IPS-NIHi11 (cell line): ENCODE results near the gene DAZL.
"Not testable (repeated sequence)": the region's sequence is repeated elsewhere in the genome, so short reads cannot be mapped to it uniquely, and the experiment has no call there.

Experiments
- DNase-seq: peaks from one replicate; pipeline ENCODE4 v3.0.0; 2012; ENCODE audit warnings: mixed read lengths, low spot score

The DAZL gene, protein sequence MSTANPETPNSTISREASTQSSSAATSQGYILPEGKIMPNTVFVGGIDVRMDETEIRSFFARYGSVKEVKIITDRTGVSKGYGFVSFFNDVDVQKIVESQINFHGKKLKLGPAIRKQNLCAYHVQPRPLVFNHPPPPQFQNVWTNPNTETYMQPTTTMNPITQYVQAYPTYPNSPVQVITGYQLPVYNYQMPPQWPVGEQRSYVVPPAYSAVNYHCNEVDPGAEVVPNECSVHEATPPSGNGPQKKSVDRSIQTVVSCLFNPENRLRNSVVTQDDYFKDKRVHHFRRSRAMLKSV

DNA sequence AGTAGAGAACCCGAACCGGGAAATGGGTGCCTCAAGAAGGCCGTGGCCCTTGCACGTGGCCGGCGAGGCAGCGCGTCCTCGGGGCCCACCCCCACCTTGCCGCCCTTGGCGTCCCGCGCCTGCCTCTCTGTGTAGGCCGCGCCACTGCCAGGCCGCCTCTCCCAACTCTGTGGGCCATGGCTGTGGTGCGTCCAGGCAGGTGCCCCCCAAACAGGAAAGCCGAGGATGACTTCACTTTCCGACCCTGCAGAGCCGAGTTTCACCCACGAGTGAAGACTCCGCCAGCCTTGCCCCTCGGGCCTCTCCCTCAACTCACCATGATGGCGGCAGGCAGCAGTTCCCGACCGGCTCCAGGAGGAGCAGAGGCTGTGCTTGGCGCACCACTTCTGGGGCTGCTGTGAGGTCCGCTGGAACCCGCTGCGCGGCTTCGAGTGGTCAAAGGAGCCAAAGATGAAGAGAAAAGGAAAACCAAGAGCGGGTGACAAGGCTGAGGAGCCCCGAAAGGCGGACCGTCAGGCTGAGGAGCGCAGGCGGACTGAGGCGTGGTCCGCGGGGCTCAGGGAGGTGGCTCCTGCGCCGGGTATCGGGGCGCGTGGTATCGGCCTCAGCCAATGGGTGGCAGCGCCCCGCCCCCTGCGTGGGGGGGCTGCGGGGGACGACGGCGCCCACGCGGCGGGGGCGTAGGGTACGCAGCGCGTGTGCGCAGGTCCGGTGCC lies at the start of gene DAZL:
Gene DAZL, minus strand, starts transcription at position 537 of the 716 bp plus-strand sequence. Its CDS starts 218 bp downstream, at position 319.
- DNase-seq, result no peak

DNA sequence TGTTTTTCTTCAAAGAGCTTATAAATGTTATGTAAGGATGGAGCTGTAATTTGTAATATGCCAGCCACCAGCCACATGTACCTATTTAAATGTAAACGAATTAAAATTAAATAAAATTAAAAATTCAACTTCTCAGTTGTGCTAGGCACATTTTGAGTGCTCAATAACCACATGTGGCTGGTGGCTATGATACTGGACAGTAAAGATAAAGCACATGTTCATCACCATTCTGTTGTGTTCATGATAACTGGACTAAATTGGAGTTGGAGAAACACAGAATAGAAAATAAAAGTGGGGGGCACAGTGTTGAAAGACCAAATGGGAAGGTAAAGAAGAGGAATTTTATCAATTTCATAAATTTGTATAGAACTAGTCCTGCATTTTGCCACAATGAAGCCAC lies 49.8 kb upstream of the DAZL start:
- no peak for DNase-seq

DNA sequence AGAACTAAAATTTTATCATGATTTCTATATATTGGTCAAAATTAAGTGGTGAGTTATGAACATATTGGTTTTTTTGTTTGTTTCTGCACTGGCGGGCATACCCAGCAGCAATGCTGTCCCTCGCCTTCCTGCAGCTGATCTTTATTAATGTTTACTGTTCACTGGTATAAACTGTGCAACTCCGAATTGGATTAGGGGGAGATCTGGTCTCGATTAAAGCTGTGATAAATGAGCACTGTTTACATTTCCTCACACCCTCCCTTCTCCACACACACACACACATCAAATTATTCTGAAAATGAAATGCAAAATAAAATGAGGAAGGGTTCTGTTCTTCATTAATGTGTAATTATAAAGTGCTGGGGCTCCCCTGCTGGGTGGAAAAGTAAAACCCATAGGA lies 48.5 kb upstream of the DAZL start:
- DNase-seq, result no peak

DNA sequence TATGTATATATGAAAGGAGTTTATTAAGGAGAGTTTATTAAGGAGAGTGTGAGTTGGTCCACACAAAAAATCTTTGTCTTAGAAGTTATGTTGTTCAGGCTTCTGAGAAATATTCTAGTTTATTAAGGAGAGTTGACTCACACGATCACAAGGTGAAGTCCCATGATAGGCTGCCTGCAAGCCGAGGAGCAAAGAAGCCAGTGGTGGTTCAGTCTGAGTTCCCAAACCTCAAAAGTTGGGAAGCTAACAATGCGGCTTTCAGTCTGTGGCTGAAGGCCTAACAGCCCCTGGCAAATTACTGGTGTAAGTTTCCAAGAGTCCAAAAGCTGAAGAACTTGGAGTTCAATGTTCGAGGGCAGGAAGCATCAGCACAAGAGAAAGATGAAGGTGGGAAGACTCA lies 42.4 kb upstream of the DAZL start:
- DNase-seq, result no peak

DNA sequence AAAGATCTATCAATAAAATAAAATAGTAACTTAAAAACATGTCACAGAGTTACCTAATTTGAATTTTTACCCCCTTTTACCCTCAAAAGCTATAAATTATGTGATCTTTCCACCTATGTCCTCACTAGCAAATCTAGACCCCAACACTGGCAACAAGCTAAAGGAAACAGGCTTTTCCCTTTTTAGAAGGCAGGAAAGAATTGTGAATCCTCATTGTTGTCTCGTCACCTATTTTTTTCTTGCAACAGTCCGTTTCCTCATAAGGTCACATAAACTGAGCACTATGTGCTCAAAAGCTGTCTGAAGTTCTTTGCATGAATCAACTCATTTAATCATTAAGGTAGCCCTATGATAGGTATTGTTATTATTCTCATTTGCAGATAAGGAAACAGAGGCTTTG lies 34.6 kb upstream of the DAZL start:
- DNase-seq, result no peak

DNA sequence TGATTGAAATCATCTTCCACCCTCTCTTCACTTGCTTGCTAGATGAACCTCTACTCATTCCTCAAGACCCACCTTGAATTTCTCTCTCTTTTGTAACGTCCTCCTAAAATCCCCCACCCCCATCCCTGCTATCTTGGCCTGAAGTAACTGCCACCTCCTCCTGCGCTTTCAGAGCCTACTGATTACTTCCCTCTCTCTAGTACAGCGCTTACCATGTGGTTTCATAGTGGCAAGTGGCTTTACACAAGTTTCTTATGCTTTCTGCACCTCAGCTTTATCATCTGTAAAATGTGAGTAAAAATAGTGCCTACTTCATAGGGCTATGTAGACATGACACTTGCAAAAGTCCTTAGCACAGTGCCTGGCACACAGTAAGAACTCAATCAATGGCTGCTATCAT lies 28.7 kb upstream of the DAZL start:
- DNase-seq, result no peak

DNA sequence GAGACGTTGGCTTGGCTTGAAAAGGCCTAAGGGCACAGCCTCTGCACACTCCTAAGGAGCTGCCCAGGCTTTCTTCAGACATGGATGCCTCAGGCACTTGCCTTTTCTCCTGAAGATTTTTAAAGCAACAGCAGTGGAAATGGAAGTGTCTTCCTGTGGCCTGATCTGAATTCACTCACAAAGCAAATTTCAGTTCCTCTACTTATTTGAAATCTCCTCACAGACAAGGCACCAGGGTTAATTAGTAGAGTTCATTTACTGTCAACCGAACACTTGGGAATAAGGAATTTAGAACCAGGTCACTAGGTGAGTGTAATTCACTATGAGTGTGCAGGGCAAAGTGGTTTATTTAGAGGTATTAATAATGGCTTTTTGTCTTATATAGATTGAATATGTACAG lies 27.2 kb upstream of the DAZL start:
- DNase-seq, result no peak

DNA sequence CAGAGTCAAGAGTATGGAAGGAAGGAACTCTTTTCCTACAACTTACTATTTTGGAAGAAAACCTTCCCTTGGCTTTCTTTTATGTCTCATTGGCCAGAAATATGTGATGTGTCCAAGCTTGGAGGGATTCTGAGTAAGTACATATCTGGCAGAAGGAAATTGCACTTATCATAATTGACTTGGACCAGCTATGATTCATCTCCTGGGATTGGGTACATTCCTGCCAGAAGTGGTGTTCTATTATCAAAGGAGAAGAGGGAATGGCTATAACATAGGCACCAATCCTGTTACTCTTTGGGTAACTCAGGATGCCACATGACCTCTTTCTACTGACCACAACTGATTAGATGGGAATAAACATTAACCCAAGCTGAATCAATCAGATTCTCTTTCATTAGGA lies 13.5 kb upstream of the DAZL start:
- DNase-seq, result no peak

DNA sequence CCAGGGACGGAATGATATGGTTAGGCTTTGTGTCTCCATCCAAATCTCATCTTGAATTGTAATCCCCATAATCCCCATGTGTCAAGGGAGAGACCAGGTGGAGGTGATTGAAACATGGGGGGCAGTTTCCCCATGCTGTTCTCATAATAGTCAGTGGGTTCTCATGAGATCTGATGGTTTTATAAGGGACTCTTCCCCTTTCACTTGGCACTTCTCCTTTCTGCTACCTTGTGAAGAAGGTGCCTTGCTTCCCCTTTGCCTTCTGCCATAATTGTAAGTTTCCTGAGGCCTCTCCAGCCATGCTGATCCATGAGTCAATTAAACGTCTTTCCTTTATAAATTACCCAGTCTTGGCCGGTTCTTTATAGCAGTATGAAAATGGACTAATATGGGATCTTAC lies 11.9 kb upstream of the DAZL start:
- DNase-seq, result not testable (repeated sequence)

DNA sequence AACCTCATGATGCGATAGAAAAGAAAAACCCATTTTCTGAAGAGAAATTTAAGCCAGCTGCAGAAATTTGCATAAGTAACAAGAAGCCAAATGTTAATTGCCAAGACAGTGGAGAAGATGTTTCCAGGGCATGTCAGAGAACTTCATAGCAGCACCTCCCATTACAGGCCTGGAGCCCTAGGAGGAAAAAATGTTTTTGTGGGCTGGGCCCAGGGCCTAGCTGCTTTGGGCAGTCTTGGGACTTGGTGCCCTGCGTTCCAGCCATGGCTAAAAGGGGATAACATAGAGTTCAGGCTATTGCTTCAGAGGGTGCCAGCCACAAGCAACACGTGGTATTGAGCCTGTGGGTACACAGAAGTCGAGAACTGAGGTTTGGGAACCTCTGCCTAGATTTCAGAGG lies 10.9 kb upstream of the DAZL start:
- DNase-seq, result no peak

DNA sequence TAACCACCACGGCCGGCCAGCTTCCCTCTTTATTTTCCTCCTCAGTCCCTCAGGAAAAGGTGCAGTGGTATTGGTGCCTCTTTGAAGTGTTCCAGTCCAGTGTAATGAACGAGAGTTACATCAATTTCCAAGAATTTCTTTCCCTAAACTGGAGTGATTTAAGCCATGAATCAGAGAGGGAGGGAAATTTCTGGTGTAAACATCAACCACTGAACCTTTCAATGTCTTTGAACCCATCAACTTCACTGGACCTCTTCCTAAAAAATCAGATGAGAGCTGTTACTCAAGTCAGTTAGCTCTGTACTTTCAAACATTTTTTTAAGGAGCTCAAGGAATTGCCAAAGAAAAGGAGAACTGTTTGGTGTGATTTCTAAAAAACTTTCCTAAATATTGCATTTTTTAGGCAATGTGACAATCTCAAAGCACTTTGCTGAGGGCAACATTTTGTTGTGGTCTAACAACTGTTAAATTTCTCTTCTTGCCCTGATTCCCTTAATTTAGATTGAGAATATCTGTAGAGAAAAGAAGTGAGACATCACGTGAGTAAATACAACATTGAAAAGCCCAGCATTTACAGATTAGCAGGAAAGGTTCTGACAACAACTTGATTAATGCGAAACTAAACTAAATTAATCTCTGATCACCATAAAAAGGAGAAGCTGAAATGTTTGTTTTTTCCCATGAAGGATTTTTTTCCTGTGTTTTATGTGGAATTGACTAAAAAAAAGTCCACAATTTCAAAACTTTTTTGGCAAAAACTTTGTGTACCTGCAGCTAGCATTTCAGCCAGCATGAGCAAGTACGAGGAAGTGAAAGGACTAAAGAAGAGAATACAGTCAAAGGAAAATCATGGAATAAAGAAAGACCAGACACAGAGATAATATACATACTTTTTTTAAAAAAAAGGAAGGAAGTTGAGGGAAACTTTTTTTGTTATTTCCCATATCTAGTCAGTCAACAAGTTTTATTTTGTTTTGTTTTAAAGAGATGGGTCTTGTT lies 9.1 kb upstream of the DAZL start:
- no peak for DNase-seq

DNA sequence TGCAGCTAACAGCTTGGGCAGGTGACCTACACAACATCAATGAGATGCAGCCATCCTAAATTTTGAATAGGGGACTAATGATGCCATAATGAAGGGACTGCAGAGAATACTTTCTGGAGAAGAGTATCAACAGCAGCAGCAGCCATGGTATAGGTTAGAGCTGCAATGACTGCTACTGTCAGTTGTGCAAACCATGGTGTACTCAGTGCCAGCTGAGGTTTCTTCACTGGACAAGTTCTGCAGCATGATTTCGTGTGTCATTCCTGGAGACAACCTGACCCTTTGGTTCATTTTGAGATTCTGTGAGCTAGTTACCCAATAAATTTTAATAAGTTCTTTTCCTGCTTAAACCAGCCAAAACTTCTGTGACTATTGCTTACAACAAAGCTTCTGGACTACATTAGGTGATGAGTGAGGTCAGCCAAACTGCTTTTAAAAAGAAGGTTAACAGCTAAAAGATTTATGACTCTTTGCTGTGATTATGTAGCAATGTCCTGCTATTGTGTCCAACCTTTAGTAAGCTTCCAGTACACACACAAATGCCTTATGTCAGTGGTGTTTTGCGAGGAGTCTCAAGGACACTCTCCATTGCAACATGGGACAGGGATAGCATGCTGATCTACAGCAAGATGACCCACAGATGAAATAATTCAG lies 4.8 kb upstream of the DAZL start:
- no peak for DNase-seq

DNA sequence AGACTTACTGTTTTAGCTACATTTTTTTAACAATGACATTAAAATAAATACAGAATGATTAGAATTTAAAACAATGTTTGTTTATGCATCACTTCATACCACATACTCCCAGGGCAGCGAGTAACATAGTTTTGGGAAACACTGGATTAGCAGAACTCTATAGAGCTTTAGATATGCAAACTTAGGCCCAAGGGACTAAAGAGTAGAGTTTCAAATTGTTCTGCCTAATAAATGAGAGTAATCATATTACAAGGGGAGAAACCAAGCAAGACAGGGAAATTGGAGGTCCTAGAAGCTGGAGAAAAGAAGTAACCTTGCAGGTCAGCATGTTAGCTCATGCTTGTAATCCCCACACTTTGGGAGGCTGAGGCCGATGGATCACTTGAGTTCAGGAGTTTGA lies 3.6 kb upstream of the DAZL start:
- no peak for DNase-seq

DNA sequence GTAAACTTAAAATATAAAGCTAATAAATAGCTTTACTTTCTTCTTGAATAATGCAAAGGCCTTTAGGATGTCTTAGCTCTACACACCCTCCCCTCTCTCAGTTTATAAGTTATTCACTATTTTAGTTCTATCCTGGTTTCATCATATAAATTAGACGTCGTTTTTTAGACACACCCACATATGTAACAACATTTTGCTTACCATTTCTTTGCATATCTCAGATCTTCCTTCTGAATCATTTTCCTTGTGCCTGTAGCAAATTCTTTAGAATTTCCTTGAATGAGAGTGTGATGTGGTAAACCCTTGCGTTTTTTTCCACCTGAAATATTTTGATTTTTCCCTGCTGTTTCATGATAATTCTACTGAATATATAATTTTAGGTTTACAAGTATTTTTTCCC lies 2.5 kb upstream of the DAZL start:
- DNase-seq, result no peak

DNA sequence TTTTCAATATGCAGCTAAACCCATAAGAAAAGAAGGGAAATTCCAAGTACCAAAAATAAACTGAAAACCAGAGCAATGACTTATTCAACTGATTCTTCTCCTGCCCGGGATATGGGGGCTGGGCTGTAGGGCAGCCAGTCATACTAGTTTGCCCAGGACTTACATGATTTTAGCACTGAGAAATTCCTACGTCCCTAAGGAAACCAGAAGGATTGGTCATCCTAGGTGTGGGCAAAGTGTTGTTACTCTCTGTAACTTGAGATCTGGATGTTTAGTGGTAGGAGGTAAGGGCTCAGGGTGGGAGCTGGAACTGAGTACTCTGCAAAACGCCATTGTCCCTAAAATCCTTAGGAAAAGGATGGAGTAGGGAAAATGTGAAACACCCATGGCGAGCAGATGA lies 1.2 kb upstream of the DAZL start:
- peak; percentile 20 for DNase-seq

DNA sequence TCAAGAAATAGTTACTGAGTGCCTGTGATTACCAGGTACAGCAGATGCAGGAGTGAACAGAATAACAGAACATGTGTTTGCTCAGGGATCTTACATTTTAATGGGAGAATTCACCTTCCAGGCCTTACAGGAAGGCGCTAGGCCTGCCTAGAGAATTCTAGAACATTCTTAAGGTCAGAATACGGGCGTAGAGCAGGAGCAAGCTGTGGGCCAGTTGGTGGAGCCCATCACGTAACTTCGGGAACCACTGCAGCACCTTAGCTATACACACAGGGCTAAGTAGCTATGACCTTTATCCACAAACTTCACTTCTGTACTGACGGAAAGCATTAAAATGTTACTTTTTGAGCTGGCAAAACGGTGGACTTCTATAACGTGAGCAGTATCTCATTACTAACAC lies 743 bp upstream of the DAZL start:
- DNase-seq, result no peak

DNA sequence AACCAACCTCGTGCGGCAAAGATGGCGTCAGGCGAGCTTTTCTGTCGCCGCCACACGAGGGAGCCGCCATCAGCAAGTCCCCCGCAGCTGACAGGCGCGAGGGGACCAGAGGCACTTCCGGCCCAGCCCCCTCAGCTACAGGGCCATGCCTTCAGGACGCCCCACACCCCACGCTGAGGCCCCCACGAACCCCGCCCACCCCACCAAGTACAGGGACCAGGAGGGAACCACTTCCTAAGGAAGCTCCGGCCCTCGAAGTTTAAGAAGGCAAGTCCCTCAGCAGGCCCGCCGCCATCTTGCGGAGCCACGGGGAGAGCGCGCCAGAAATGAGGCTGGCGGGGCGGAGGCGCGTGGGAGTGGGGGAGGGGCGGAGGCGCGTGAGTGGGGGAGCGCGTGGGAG lies 790 bp downstream of the DAZL start:
- peak; percentile 58 for DNase-seq

DNA sequence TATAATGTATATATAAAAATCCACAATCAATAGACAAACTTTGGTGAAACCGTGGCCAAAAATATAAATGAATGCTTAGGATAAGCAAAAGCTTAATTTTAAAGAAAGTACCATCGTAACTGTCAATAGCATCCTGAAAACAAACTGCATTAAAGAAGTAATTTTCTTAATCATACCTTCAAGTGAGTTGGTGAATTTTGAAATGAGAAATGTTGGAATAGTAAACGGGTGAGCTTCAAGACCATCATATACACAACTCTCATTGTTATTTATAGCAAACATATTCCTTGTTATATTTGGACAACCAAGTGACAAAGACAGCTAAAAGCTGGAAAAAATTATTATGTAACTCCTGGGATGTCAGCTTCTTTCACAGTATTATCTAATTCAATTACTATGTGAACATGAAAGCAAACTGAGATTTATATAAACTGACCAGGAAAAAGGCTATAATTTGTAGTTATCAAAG lies 3.7 kb downstream of the DAZL start:
- DNase-seq, result no peak

DNA sequence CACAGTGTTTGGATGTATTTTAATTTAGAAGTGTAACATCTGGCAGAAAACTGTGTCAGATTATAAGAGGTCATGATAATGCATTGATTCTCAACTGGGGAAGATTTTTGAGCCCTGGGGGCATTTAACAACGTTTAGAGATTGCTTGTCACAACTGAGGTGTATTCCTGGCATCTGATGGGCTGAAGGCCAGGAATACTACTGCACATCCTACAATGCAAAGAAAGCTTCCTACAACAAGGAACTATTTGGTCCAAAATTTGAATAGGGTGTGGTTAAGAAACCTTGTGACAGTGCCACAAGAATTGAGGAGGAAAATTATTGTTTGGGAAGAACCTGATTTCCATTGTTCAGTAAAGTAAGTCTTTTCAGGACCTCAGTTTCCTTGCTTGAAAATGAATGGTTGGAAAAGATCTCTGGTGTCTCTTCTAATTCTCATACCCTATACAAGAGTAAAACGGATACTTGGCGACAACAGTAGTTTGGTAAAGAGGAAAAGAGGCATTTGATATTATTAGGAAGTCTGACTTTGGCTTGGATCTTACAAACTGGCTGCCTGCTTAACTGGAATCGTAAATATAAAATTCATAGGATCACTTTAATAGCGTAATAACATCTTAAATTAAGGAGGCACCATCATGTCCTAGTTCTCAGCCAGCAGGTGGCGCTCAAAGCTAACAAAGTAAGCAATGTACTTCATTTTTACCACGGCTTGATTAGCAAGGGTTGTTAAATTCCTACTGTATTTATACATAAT lies 4.3 kb downstream of the DAZL start:
- peak; percentile 61 for DNase-seq

DNA sequence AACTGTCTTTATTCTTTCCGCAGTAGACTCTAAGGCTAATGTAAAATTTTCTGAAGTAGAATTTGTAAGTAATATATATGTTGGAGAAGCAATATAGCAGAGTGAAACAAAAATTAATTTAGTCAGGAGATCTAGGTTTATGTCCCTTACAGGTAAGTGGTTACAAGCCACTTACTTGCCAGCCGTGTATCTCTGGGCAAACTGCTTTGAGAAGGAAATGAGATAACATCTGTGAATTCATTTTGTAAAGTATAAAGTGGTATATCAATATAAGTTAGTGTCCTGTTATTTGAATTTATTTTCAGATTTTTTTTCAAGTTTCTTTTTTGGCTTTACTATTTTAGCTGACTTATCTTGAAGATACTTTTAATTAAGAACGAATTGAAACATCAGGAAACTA lies 5.5 kb downstream of the DAZL start:
- no peak for DNase-seq

DNA sequence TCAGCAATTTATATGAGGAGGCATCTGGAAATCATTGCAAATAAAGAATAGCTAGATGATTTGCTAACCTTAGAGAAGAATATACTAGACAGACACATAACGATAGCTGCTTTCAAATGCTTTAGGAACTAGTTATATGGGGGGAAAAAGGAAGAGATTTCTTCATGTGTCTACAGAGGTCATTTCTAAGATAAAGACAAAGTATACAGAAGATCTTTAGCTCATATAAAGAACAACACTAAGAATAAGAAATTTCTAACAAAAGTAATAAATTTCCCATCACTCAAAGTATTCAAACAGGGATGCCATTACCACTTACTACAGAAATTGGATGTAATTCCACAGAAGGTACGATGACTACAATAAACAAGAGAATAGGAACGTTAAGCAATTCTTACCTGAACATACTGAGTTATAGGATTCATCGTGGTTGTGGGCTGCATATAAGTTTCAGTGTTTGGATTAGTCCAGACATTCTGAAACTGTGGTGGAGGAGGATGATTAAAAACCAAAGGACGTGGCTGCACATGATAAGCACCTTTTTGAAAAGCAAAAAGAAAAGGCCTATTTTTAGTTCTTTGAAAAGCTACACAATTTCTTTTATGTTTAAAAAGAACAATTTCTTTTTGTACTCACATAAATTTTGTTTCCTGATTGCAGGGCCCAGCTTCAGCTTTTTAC lies 8.7 kb downstream of the DAZL start:
- no peak for DNase-seq
